Measurements from ENCODE around the gene LRP5.

DNA sequence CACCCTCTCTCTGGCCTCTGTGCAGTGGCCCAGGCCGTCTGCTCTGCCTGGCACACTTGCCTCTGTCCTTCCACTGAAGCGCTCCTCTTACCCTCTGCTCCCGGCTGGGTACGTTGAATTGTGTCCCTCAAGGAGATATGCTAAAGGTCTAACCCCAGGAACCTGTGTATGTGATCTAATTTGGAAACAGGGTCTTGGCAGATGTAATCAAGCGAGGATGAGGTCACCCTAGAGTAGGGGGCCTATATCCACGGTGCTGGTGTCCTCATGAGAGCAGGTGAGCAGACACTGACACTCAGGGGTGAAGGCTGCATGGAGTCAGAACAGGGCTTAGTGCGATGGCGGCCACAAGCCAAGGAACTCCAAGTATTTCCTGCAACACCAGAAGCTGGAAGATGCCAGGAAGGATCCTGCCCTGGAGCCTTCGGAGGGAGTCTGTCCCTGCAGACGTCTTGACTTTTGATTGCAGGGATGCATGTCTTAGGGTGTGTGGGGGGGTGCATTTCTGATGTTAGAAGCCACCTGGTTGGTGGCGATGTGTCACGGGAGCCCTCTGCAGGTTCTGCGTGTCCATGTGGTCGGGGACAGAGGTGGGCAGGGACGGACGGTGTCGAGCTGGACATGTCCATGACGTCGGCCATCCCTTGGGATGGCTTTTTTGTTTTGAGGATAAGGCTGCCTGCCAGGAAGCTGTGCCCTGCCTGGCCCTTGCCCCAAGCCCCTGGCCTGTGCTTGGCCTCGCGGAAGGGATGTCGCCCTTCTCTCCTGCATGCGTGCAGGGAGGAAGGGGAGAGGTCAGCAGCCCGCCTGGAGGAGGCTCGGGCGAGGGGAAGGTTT, 68.6 kb downstream of the LRP5 start:
- TF ChIP-seq, protein P1, sequence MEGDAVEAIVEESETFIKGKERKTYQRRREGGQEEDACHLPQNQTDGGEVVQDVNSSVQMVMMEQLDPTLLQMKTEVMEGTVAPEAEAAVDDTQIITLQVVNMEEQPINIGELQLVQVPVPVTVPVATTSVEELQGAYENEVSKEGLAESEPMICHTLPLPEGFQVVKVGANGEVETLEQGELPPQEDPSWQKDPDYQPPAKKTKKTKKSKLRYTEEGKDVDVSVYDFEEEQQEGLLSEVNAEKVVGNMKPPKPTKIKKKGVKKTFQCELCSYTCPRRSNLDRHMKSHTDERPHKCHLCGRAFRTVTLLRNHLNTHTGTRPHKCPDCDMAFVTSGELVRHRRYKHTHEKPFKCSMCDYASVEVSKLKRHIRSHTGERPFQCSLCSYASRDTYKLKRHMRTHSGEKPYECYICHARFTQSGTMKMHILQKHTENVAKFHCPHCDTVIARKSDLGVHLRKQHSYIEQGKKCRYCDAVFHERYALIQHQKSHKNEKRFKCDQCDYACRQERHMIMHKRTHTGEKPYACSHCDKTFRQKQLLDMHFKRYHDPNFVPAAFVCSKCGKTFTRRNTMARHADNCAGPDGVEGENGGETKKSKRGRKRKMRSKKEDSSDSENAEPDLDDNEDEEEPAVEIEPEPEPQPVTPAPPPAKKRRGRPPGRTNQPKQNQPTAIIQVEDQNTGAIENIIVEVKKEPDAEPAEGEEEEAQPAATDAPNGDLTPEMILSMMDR (IDR thresholded peaks at IDR 0.05), result no peak
- TF ChIP-seq EP300 (IDR thresholded peaks at IDR 0.05), result no peak

Data from suprapubic skin (tissue), 3 donors.